GM21381 (cell line): ENCODE results near the gene SRPK2.
A peak's percentile ranks its signal among the peaks of the same experiment; 100 is the strongest.

Experiments
- ATAC-seq: cut with Tn5 transposase; IDR thresholded peaks from one replicate; pipeline ENCODE4 v1.9.1; 2021; ENCODE audit warnings: mild to moderate bottlenecking, moderate library complexity; ENCODE audit not compliant: unreplicated experiment

Gene SRPK2

GRCh38 chr7:105106473-105106872 is 282.2 kb downstream of the SRPK2 start:
- no peak for ATAC-seq

GRCh38 chr7:105105579-105105978 is 283.1 kb downstream of the SRPK2 start:
- ATAC-seq, result no peak

GRCh38 chr7:105102557-105103352 is 286.0 kb downstream of the SRPK2 start:
- no peak for ATAC-seq

GRCh38 chr7:105101864-105102263 is 286.9 kb downstream of the SRPK2 start:
- ATAC-seq, result peak; percentile 54

GRCh38 chr7:105098863-105099515 is 289.7 kb downstream of the SRPK2 start:
- ATAC-seq, result peak; percentile 67

GRCh38 chr7:105097619-105098018 is 291.1 kb downstream of the SRPK2 start:
- no peak for ATAC-seq

- no peak for ATAC-seq
These were observed 292.4 kb downstream of the SRPK2 start for GRCh38 chr7:105096306-105096705.

GRCh38 chr7:105094966-105095365 is 293.8 kb downstream of the SRPK2 start:
- ATAC-seq, result no peak

- no peak for ATAC-seq
These were observed 300.3 kb downstream of the SRPK2 start for GRCh38 chr7:105088456-105088855.

GRCh38 chr7:105087981-105088380 is 300.7 kb downstream of the SRPK2 start:
- ATAC-seq, result no peak

- ATAC-seq, result no peak
These were observed 301.9 kb downstream of the SRPK2 start for GRCh38 chr7:105086850-105087249.

- no peak for ATAC-seq
These were observed 304.1 kb downstream of the SRPK2 start for GRCh38 chr7:105084581-105084980.

- ATAC-seq, result no peak
These were observed 309.4 kb downstream of the SRPK2 start for GRCh38 chr7:105079348-105079747.

GRCh38 chr7:105073143-105073542 is 315.6 kb downstream of the SRPK2 start:
- ATAC-seq, result no peak

- ATAC-seq, result no peak
These were observed 319.8 kb downstream of the SRPK2 start for GRCh38 chr7:105068886-105069285.

- ATAC-seq, result no peak
These were observed 321.0 kb downstream of the SRPK2 start for GRCh38 chr7:105067691-105068090.
